ENCODE data around the gene PCLO. TPM values are rescaled to one million over a fixed set of nuclear protein-coding genes. Genes with fewer than 3 reads are reported as not detected.

PCLO gene
- total RNA-seq, 1 experiment from 2014 or later, result 7.5 TPM

- Histone ChIP-seq H2AFZ (ENCODE audit: low read length) (no peak overlapping the region), H3K4me1 (ENCODE audit: insufficient read depth, low read length) (no peaks in the 10 kb centered on the region), H3K9me2 (replicated peaks; ENCODE audit: low read length) (no peaks in the 10 kb centered on the region), H3K27ac (ENCODE audit: low read length) (no peak overlapping the region), H3K9ac (ENCODE audit: low read length) (no peak overlapping the region), H3K9me3 (ENCODE audit: low read length) (no peaks in the 10 kb centered on the region), H3K36me3 (ENCODE audit: low read depth, low read length) (no peaks in the 10 kb centered on the region), H3K4me3 (ENCODE audit: low read length) (no peak overlapping the region), H4K20me1 (ENCODE audit: low read length) (no peaks in the 10 kb centered on the region), H3K79me2 (ENCODE audit: low read length) (no peaks in the 10 kb centered on the region), H3F3A (ENCODE audit: low read length, unreplicated experiment) (no peaks in the 10 kb centered on the region), H3K27me3 (ENCODE audit: low read length) (no peaks in the 10 kb centered on the region), H3K4me2 (ENCODE audit: low read length) (no peak overlapping the region)
- ATAC-seq (no peak), DNase-seq (no peak)
- no peak for TF ChIP-seq EZH2 (IDR thresholded peaks at IDR 0.05; ENCODE audit: low read length, unreplicated experiment)
- no peak for TF ChIP-seq CTCF (conservative IDR thresholded peaks at IDR 0.05; ENCODE audit: low read depth, low read length)
- intact Hi-C loops (cut with micrococcal nuclease), result no loop called here
- ChIA-PET CTCF (interaction anchor here (0.6 kb wide), 1 partner anchor 153 kb away, joined by 3 read pairs; no protein-coding TSS in a partner anchor), POLR2A (ENCODE audit: unreplicated experiment) (no interaction called here)
- BruUV-seq (replicated peaks), result no TSS peak
Measured at GRCh38 chr7:82865856-82866255, 296.8 kb downstream of the PCLO start.

- no peak overlapping the region for H3K9ac ChIP-seq (ENCODE audit: low read length)
- H3K79me2 ChIP-seq (ENCODE audit: low read length), result no peaks in the 10 kb centered on the region
- no peaks in the 10 kb centered on the region for H3K27me3 ChIP-seq (ENCODE audit: low read length)
- BruUV-seq (replicated peaks), result no TSS peak
- ATAC-seq, result no peak
- no peaks in the 10 kb centered on the region for H3K9me2 ChIP-seq (replicated peaks; ENCODE audit: low read length)
- no peaks in the 10 kb centered on the region for H3F3A ChIP-seq (ENCODE audit: low read length, unreplicated experiment)
- TF ChIP-seq CTCF (conservative IDR thresholded peaks at IDR 0.05; ENCODE audit: low read depth, low read length) (no peak), EZH2 (IDR thresholded peaks at IDR 0.05; ENCODE audit: low read length, unreplicated experiment) (no peak), EZH2phosphoT487 (IDR thresholded peaks at IDR 0.05; ENCODE audit: borderline replicate concordance, low read length) (no peak)
- no peaks in the 10 kb centered on the region for H4K20me1 ChIP-seq (ENCODE audit: low read length)
- no peaks in the 10 kb centered on the region for H3K9me3 ChIP-seq (ENCODE audit: low read length)
- intact Hi-C loops (cut with micrococcal nuclease), result no loop called here
- H3K4me1 ChIP-seq (ENCODE audit: insufficient read depth, low read length), result no peaks in the 10 kb centered on the region
- no peak overlapping the region for H3K27ac ChIP-seq (ENCODE audit: low read length)
- ChIA-PET CTCF (no interaction called here), POLR2A (ENCODE audit: unreplicated experiment) (no interaction called here)
- H3K4me2 ChIP-seq (ENCODE audit: low read length), result no peak overlapping the region
- no peak overlapping the region for H2AFZ ChIP-seq (ENCODE audit: low read length)
- H3K4me3 ChIP-seq (ENCODE audit: low read length), result no peak overlapping the region
- no peaks in the 10 kb centered on the region for H3K36me3 ChIP-seq (ENCODE audit: low read depth, low read length)
- DNase-seq, result no peak
Measured at GRCh38 chr7:82859106-82859850, 303.4 kb downstream of the PCLO start.

GRCh38 chr7:82851121-82851520, 311.6 kb downstream of the PCLO start:
- CTCF ChIA-PET, result no interaction called here
- no peak overlapping the region for H3K9ac ChIP-seq (ENCODE audit: low read length)
- H3K9me3 ChIP-seq (ENCODE audit: low read length), result no peaks in the 10 kb centered on the region
- TF ChIP-seq CTCF (conservative IDR thresholded peaks at IDR 0.05; ENCODE audit: low read depth, low read length) (no peak), EZH2 (IDR thresholded peaks at IDR 0.05; ENCODE audit: low read length, unreplicated experiment) (no peak), EZH2phosphoT487 (IDR thresholded peaks at IDR 0.05; ENCODE audit: borderline replicate concordance, low read length) (no peak)
- H2AFZ ChIP-seq (ENCODE audit: low read length), result no peak overlapping the region
- H3K27ac ChIP-seq (ENCODE audit: low read length), result no peak overlapping the region
- H3K4me3 ChIP-seq (ENCODE audit: low read length), result no peak overlapping the region
- H3K79me2 ChIP-seq (ENCODE audit: low read length), result no peaks in the 10 kb centered on the region
- H3K4me1 ChIP-seq (ENCODE audit: insufficient read depth, low read length), result no peaks in the 10 kb centered on the region
- no peaks in the 10 kb centered on the region for H3K36me3 ChIP-seq (ENCODE audit: low read depth, low read length)
- H3F3A ChIP-seq (ENCODE audit: low read length, unreplicated experiment), result no peaks in the 10 kb centered on the region
- no peaks in the 10 kb centered on the region for H3K9me2 ChIP-seq (replicated peaks; ENCODE audit: low read length)
- H3K27me3 ChIP-seq (ENCODE audit: low read length), result no peaks in the 10 kb centered on the region
- H4K20me1 ChIP-seq (ENCODE audit: low read length), result no peaks in the 10 kb centered on the region
- no TSS peak for BruUV-seq (replicated peaks)
- H3K4me2 ChIP-seq (ENCODE audit: low read length), result no peak overlapping the region
- intact Hi-C loops (cut with micrococcal nuclease), result no loop called here
- no peak for ATAC-seq
- POLR2A ChIA-PET (ENCODE audit: unreplicated experiment), result no interaction called here
- DNase-seq, result no peak
